GM12878 (cell line): ENCODE measurements around the gene ZDHHC17. TPM values are rescaled to one million over a fixed set of nuclear protein-coding genes. Genes with fewer than 3 reads are reported as not detected.

Experiments used
- ATAC-seq: fragments of 200-7000 bp; cut with Tn5 transposase; 3 replicates; pipeline ENCODE4 v1.9.1; 2020; ENCODE audit warnings: mild to moderate bottlenecking, moderate library complexity
- BruUV-seq: library from RNA; stranded (reverse); fragments of 400-500 nt; replicated peaks from 2 replicates; lab custom pipeline; 2021; lab: Mats Ljungman, UMichigan
- CTCF ChIA-PET: fragments of 300-600 bp; sonication (Branson Sonifier 250); formaldehyde crosslinking; extraction: SDS; loops from one replicate; lab custom pipeline; 2021; ENCODE audit warnings: inconsistent platforms; lab: Yijun Ruan, JAX
- POLR2A ChIA-PET: fragments of 350-600 bp; formaldehyde crosslinking; extraction: SDS; loops from one replicate; lab custom pipeline; 2021; ENCODE audit warnings: inconsistent platforms; lab: Charles Lee
- RAD21 ChIA-PET: fragments of 300-600 bp; sonication (Branson Sonifier 250); formaldehyde crosslinking; loops from one replicate; lab custom pipeline; 2023; ENCODE audit warnings: antibody characterized with exemption; ENCODE audit not compliant: unreplicated experiment; lab: Charles Lee
- SMC1A ChIA-PET: fragments of 300-600 bp; sonication (Branson Sonifier 250); formaldehyde crosslinking; loops from one replicate; lab custom pipeline; 2023; ENCODE audit not compliant: unreplicated experiment, uncharacterized antibody; lab: Charles Lee
- DNase-seq: peaks from one replicate; pipeline ENCODE4 v3.0.0-alpha.2; 2011; ENCODE audit warnings: low read depth, low spot score
- FAIRE-seq: peaks from 3 replicates; lab custom pipeline; 2011; peaks lifted over from hg19 to GRCh38; lab: Jason Lieb, UNC
- H2AFZ ChIP-seq: 2 replicates; pipeline ENCODE4 v1.6.0; 2011; ENCODE audit warnings: low read depth, low read length, control low read depth; ENCODE audit not compliant: control insufficient read depth
- H3K27ac ChIP-seq: 2 replicates; pipeline ENCODE4 v1.5.1; 2011; ENCODE audit warnings: control low read depth; ENCODE audit not compliant: control insufficient read depth, insufficient read depth
- H3K27me3 ChIP-seq, 2 experiments: replicated peaks in 1 of 2; 2 replicates each; pipeline versions ENCODE4 v1.6.0 to v1.6.1; 2011; ENCODE audit warnings: low read length in 1 of 2; ENCODE audit not compliant: control insufficient read depth in 2 of 2, insufficient read depth in 2 of 2
- H3K36me3 ChIP-seq, 2 experiments: 2 replicates each; pipeline ENCODE4 v1.5.1; 2011; ENCODE audit warnings: low read length in 1 of 2; ENCODE audit not compliant: control insufficient read depth in 2 of 2, insufficient read depth in 2 of 2
- H3K4me1 ChIP-seq: 2 replicates; pipeline ENCODE4 v1.6.1; 2011; ENCODE audit warnings: mild to moderate bottlenecking, low read length, moderate library complexity, mixed read lengths; ENCODE audit not compliant: control insufficient read depth, insufficient read depth
- H3K4me2 ChIP-seq: 2 replicates; pipeline ENCODE4 v1.6.0; 2011; ENCODE audit warnings: control low read depth; ENCODE audit not compliant: control insufficient read depth, insufficient read depth
- H3K4me3 ChIP-seq: fragments of 200-600 bp; sonication (generic); 2 replicates; pipeline ENCODE4 v1.5.1; 2016
- H3K79me2 ChIP-seq: 2 replicates; pipeline ENCODE4 v1.6.0; 2011; ENCODE audit warnings: low read length; ENCODE audit not compliant: control insufficient read depth, insufficient read depth
- H3K9ac ChIP-seq: 2 replicates; pipeline ENCODE4 v1.8.0; 2011; ENCODE audit warnings: low read length, control low read depth, mixed read lengths; ENCODE audit not compliant: control insufficient read depth, insufficient read depth
- H3K9me3 ChIP-seq: replicated peaks from 3 replicates; pipeline ENCODE4 v1.5.1; 2011; ENCODE audit warnings: mild to moderate bottlenecking, low read length; ENCODE audit not compliant: control insufficient read depth, insufficient read depth
- H4K20me1 ChIP-seq: 2 replicates; pipeline ENCODE4 v1.6.0; 2011; ENCODE audit not compliant: control insufficient read depth, insufficient read depth
- CBFB ChIP-seq: IDR thresholded peaks from 2 replicates; pipeline ENCODE4 v1.6.1; 2016; ENCODE audit warnings: antibody characterized with exemption, low read depth
- CEBPB ChIP-seq, 2 experiments: fragments of 150-350 bp in 1 of 2; IDR thresholded peaks; 2 replicates each; pipeline ENCODE4 v1.6.1; 2012 to 2014; ENCODE audit warnings: low read depth in 2 of 2, low read length in 2 of 2, borderline replicate concordance in 1 of 2, inconsistent platforms in 1 of 2
- CHD4 ChIP-seq: fragments of 200-600 bp; sonication (generic); IDR thresholded peaks from 2 replicates; pipeline ENCODE4 v1.6.1; 2016; ENCODE audit warnings: mild to moderate bottlenecking
- E2F8 ChIP-seq: fragments of 450-650 bp; IDR thresholded peaks from 2 replicates; pipeline ENCODE4 v1.6.1; 2018; ENCODE audit warnings: mild to moderate bottlenecking, low read depth, moderate library complexity; ENCODE audit not compliant: partially characterized antibody
- ELK1 ChIP-seq: IDR thresholded peaks from 2 replicates; pipeline ENCODE4 v1.6.1; 2012; ENCODE audit warnings: low read depth, low read length, improper control_type of control experiment
- GATAD2B ChIP-seq: fragments of 450-650 bp; conservative IDR thresholded peaks from 2 replicates; pipeline ENCODE4 v1.6.1; 2017; ENCODE audit warnings: low read depth, mild to moderate bottlenecking, moderate library complexity
- JUND ChIP-seq: IDR thresholded peaks from 2 replicates; pipeline ENCODE4 v1.6.1; 2012; ENCODE audit warnings: low read depth, mild to moderate bottlenecking, low read length, improper control_type of control experiment, moderate library complexity
- MEF2B ChIP-seq: fragments of 450-650 bp; IDR thresholded peaks from 2 replicates; pipeline ENCODE4 v1.6.1; 2018; ENCODE audit warnings: mild to moderate bottlenecking, moderate library complexity; ENCODE audit not compliant: partially characterized antibody, poor library complexity, severe bottlenecking
- PAX5 ChIP-seq: IDR thresholded peaks from 2 replicates; pipeline ENCODE4 v1.6.1; 2011; ENCODE audit warnings: low read depth, low read length, borderline replicate concordance
- PAX8 ChIP-seq: fragments of 450-650 bp; IDR thresholded peaks from 2 replicates; pipeline ENCODE4 v1.6.1; 2017; ENCODE audit warnings: mild to moderate bottlenecking, moderate library complexity
- RB1 ChIP-seq: fragments of 450-650 bp; formaldehyde crosslinking; IDR thresholded peaks from 2 replicates; pipeline ENCODE4 v1.6.1; 2017; ENCODE audit warnings: mild to moderate bottlenecking, borderline replicate concordance
- RBBP5 ChIP-seq: fragments of 200-600 bp; sonication (generic); conservative IDR thresholded peaks from 2 replicates; pipeline ENCODE4 v1.6.1; 2016
- SREBF2 ChIP-seq: IDR thresholded peaks from 2 replicates; pipeline ENCODE4 v1.6.1; 2012; ENCODE audit warnings: mild to moderate bottlenecking, low read length
- TBL1XR1 ChIP-seq: IDR thresholded peaks from 2 replicates; pipeline ENCODE4 v1.6.1; 2012; ENCODE audit warnings: low read depth, low read length, improper control_type of control experiment
- TCF12 ChIP-seq: IDR thresholded peaks from 2 replicates; pipeline ENCODE4 v1.6.1; 2011; ENCODE audit warnings: low read depth, mild to moderate bottlenecking, low read length
- ZNF274 ChIP-seq: IDR thresholded peaks from one replicate; pipeline ENCODE4 v1.8.0; 2011; ENCODE audit not compliant: insufficient read length, insufficient read depth
- ZNF384 ChIP-seq: IDR thresholded peaks from 2 replicates; pipeline ENCODE4 v1.6.1; 2012; ENCODE audit warnings: low read depth, mild to moderate bottlenecking, low read length, improper control_type of control experiment, borderline replicate concordance
- WGBS: methylation state at CpG from one replicate; pipeline ENCODE4 v1.1.6; 2016; ENCODE audit warnings: low lambda C conversion rate; ENCODE audit not compliant: insufficient replicate concordance, insufficient coverage; ENCODE audit errors: missing lambda C conversion rate; 5-methylcytosine and 5-hydroxymethylcytosine counted together
- in situ Hi-C: fragments of 300-500 bp; cut with MboI; formaldehyde crosslinking; loops from 9 replicates; pipeline ENCODE4 v1.14.3; 2018; ENCODE audit warnings: mixed read lengths
- intact Hi-C: fragments of 100-400 bp; cut with micrococcal nuclease; formaldehyde crosslinking; loops from one replicate; pipeline ENCODE4 v1.14.2; 2022; ENCODE audit not compliant: unreplicated experiment
- polyA plus RNA-seq, 11 experiments: library from polyadenylated mRNA; depleted of rRNA in 4 of 11; unstranded in 6 of 11; stranded (reverse) in 5 of 11; fragments of >200 nt; fragmentation: Nextera tagmentation in 4 of 11; fragmentation: Illumina TruSeq in 1 of 11; extraction: Ambion mirVana in 4 of 11; extraction: Trizol in 1 of 11; gene quantifications; 1 replicate in 1 of 11; 2 replicates in 10 of 11; pipeline versions ENCODE4 v1.2.1 to v1.2.3, GENCODE V29; 2011 to 2016; ENCODE audit warnings: inconsistent platforms in 2 of 11, missing spikeins in 2 of 11, low read depth in 1 of 11
- total RNA-seq, 4 experiments: library from RNA; depleted of rRNA in 3 of 4; stranded (reverse); fragments of >200 nt in 3 of 4; fragmentation: Illumina TruSeq in 1 of 4; extraction: Trizol in 1 of 4; gene quantifications; 2 replicates each; pipeline versions ENCODE4 v1.2.1 to v1.2.3, GENCODE V29; 2013 to 2021
- TF ChIP-seq, protein P1 (sequence below): fragments of 150-350 bp; IDR thresholded peaks from 2 replicates; pipeline ENCODE4 v1.6.1; 2014; ENCODE audit warnings: mild to moderate bottlenecking, low read depth, low read length

ZDHHC17 gene
- total and polyA plus RNA-seq, 10 of the 15 experiments (the other 5 are each of a cell fraction or from before 2014, with no cell fraction given) = 4.3 to 50.0 (median 19.3) TPM

GRCh38 chr12:76874027-76874426 lies 110.1 kb downstream of the ZDHHC17 start:
- no peaks in the 10 kb centered on the region for H3K79me2 ChIP-seq
- ChIA-PET POLR2A (no interaction called here), SMC1A (interaction anchor here (0.6 kb wide), 1 partner anchor 315 kb away, joined by 3 read pairs; the partner anchor contains the start of gene OSBPL8), RAD21 (no interaction called here)
- H3K36me3 ChIP-seq = no peaks in the 10 kb centered on the region
- ATAC-seq (no peak), DNase-seq (no peak)
- no peaks in the 10 kb centered on the region for H4K20me1 ChIP-seq
- H2AFZ ChIP-seq = no peak overlapping the region
- H3K4me1 ChIP-seq = no peaks in the 10 kb centered on the region
- intact Hi-C loops = no loop called here
- no TSS peak for BruUV-seq
- peaks cover 0 to 7% of the 10 kb centered on the region in 2 experiments; a peak in 2 of 4 replicates for H3K27me3 ChIP-seq
- TF ChIP-seq ZNF274 (no peak), RB1 (no peak), CBFB (no peak), SREBF2 (no peak), PAX5 (no peak), ELK1 (no peak), TBL1XR1 (no peak), ZNF384 (no peak), PAX8 (no peak), CEBPB (IDR thresholded peaks at IDR 0.05; ENCODE audit: borderline replicate concordance in 1 of 2, low read depth in 2 of 2, low read length in 2 of 2) (no peak), CHD4 (no peak), JUND (no peak), MEF2B (no peak), GATAD2B (no peak), TCF12 (no peak), RBBP5 (no peak), E2F8 (no peak)
- TF ChIP-seq, protein P1, sequence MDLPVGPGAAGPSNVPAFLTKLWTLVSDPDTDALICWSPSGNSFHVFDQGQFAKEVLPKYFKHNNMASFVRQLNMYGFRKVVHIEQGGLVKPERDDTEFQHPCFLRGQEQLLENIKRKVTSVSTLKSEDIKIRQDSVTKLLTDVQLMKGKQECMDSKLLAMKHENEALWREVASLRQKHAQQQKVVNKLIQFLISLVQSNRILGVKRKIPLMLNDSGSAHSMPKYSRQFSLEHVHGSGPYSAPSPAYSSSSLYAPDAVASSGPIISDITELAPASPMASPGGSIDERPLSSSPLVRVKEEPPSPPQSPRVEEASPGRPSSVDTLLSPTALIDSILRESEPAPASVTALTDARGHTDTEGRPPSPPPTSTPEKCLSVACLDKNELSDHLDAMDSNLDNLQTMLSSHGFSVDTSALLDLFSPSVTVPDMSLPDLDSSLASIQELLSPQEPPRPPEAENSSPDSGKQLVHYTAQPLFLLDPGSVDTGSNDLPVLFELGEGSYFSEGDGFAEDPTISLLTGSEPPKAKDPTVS = no peak
- TF ChIP-seq, all 136 proteins: peak for 0
- Histone ChIP-seq H3K9me3 (no peaks in the 10 kb centered on the region), H3K4me3 (no peak overlapping the region), H3K9ac (no peak overlapping the region), H3K4me2 (no peak overlapping the region), H3K27ac (no peak overlapping the region)
- 70% methylated on average over 3 of the region's 3 CpGs for WGBS
- in situ Hi-C loops = no loop called here
- no peak for FAIRE-seq
- CTCF ChIA-PET = interaction anchor here (1.5 kb wide), 1 partner anchor 137 kb away, joined by 6 read pairs; no protein-coding TSS in a partner anchor
